Left lung (tissue), 10 donors: ENCODE results near the gene TPST2. TPM values are rescaled to one million over a fixed set of nuclear protein-coding genes. Genes with fewer than 3 reads are reported as not detected.

Source experiments
- ATAC-seq: fragments of 200-7000 bp; cut with Tn5 transposase; one replicate; pipeline ENCODE4 v1.9.1; 2020; ENCODE audit warnings: moderate library complexity
- DNase-seq, 4 donors: peaks; one replicate each; pipeline ENCODE4 v3.0.0-alpha.2; 2013 to 2020
- H3K27ac ChIP-seq, 2 donors: fragments of 200-600 bp; sonication (generic) in 1 of 2; one replicate each; pipeline versions ENCODE4 v1.5.0 to v1.8.0; 2020 to 2021
- H3K27me3 ChIP-seq, 2 donors: fragments of 200-600 bp; sonication (generic) in 1 of 2; one replicate each; pipeline versions ENCODE4 v1.5.0 to v1.8.0; 2020 to 2021
- H3K36me3 ChIP-seq, 2 donors: fragments of 200-600 bp; sonication (generic) in 1 of 2; one replicate each; pipeline versions ENCODE4 v1.5.0 to v1.8.0; 2020 to 2021
- H3K4me1 ChIP-seq, 2 donors: fragments of 200-600 bp; one replicate each; pipeline ENCODE4 v1.8.0; 2021
- H3K4me3 ChIP-seq, 2 donors: fragments of 200-600 bp; sonication (generic) in 1 of 2; one replicate each; pipeline versions ENCODE4 v1.5.0 to v1.8.0; 2020 to 2021; ENCODE audit warnings: mild to moderate bottlenecking in 1 of 2
- H3K9me3 ChIP-seq, 2 donors: fragments of 200-600 bp; sonication (generic) in 1 of 2; one replicate each; pipeline versions ENCODE4 v1.5.0 to v1.8.0; 2020 to 2021
- intact Hi-C, 2 donors: fragments of 100-400 bp; cut with DNase I; formaldehyde crosslinking; loops; one replicate each; pipeline versions ENCODE4 v1.11.2 to v1.14.2; 2022
- polyA plus RNA-seq, 6 donors: library from polyadenylated mRNA; unstranded; fragments of 120-200 nt; gene quantifications; one replicate each; pipeline ENCODE4 v1.2.1, GENCODE V29; 2013; ENCODE audit not compliant: insufficient read length in 6 of 6
- total RNA-seq, 2 donors: library from RNA; stranded (reverse); fragmentation: NEBNext Ultra II Directional; extraction: Animal tissue kit (Norgen Biotek cat#: 25700); gene quantifications; one replicate each; pipeline ENCODE4 v1.2.1, GENCODE V29; 2021
- TF ChIP-seq, protein P1 (sequence below), 2 donors: fragments of 200-600 bp; sonication (generic) in 1 of 2; IDR thresholded peaks; one replicate each; pipeline versions ENCODE4 v1.5.0 to v1.8.0; 2021; ENCODE audit warnings: antibody characterized with exemption in 2 of 2
- donor health status: DM: no; HTN: yes; CAD: no.
- donor health status: DM: no; HTN: no; CAD: no.

The TPST2 gene
- total and polyA plus RNA-seq, 8 donors: 23.3 to 69.0 (median 29.0) TPM

DNA sequence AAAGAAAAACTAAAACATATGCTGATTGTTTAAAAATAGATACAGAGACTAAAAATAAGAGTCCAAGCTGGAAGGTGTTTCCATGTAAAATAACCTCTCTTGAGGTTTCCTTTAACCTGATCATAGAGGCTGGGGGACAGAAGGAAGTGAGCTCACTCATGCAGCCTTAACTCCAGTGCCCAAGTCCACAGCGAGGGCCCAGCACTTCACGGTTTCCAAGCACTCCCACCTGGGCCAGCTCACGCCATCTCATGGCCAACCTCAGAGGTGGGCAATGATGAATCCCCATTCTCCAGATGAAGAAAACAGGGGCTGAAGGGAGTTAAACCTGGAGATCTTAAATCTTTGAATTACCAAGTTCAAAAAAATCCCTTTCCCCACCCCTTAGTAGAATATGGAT is 62.8 kb downstream of the TPST2 start:
- Histone ChIP-seq H3K4me1 (peaks cover 3 to 23% of the 10 kb centered on the region in 2 donors), H3K27me3 (no peaks in the 10 kb centered on the region), H3K27ac (no peak overlapping the region), H3K4me3 (no peak overlapping the region), H3K36me3 (peaks cover 0 to 87% of the 10 kb centered on the region in 2 donors), H3K9me3 (no peaks in the 10 kb centered on the region)
- ATAC-seq: no peak
- TF ChIP-seq, protein P1, sequence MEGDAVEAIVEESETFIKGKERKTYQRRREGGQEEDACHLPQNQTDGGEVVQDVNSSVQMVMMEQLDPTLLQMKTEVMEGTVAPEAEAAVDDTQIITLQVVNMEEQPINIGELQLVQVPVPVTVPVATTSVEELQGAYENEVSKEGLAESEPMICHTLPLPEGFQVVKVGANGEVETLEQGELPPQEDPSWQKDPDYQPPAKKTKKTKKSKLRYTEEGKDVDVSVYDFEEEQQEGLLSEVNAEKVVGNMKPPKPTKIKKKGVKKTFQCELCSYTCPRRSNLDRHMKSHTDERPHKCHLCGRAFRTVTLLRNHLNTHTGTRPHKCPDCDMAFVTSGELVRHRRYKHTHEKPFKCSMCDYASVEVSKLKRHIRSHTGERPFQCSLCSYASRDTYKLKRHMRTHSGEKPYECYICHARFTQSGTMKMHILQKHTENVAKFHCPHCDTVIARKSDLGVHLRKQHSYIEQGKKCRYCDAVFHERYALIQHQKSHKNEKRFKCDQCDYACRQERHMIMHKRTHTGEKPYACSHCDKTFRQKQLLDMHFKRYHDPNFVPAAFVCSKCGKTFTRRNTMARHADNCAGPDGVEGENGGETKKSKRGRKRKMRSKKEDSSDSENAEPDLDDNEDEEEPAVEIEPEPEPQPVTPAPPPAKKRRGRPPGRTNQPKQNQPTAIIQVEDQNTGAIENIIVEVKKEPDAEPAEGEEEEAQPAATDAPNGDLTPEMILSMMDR (IDR thresholded peaks at IDR 0.05): no peak
- intact Hi-C loops: no loop called here
- DNase-seq: no peak

DNA sequence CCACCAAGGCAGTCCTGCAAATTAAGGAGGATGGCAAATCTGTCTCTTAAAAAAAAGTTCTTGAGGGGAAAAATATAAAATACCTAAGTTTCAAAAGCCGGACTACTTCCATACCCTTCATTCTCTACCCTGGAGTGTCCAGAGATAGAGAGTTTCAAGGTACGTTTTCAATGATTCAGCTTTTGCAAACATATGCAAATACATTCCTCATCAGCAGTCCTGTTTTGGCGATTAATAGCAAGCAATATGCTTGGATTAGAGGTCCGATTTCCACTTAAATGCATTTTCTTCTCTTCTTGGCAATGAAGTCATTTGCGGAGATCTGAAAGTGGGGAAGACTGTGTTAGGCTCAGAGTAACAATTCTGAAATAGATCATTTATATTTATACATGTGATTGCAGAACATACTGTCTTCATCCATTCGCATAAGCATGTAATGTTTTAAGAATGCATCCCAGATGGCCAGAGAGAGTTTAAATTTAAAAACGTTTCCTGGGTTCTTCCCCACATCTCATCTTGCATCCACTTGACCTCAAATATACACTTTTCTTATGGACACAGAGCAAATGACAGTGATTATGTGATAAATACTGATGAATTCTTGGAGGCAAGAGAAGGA is 63.9 kb downstream of the TPST2 start:
- no peak overlapping the region for H3K4me3 ChIP-seq
- H3K4me1 ChIP-seq: peaks cover 3 to 21% of the 10 kb centered on the region in 2 donors
- intact Hi-C loops: no loop called here
- no peaks in the 10 kb centered on the region for H3K27me3 ChIP-seq
- ATAC-seq (no peak), DNase-seq (no peak)
- no peaks in the 10 kb centered on the region for H3K9me3 ChIP-seq
- TF ChIP-seq, protein P1 (IDR thresholded peaks at IDR 0.05): no peak
- peaks cover 0 to 76% of the 10 kb centered on the region in 2 donors for H3K36me3 ChIP-seq
- no peak overlapping the region for H3K27ac ChIP-seq

DNA sequence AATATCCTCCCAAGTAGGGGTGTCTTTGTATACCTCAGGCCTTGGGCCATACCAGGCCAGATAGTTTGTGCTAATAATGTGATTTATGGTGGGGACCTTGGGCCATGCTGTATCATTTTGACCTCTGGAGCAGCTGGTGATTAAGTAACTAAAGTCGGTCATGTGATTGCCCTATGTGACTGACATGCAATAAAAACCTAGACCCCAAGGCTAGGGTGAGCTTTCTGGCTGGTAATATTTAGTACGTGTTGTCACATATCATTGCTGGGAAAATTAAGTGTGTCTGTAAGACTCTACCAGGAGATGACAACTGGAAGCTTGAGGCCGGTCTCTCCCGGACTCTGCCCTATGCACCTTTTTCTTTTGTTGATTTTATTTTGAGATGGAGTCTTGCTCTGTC is 65.1 kb downstream of the TPST2 start:
- no peak overlapping the region for H3K27ac ChIP-seq
- no peaks in the 10 kb centered on the region for H3K27me3 ChIP-seq
- no peaks in the 10 kb centered on the region for H3K9me3 ChIP-seq
- ATAC-seq (no peak), DNase-seq (no peak)
- H3K36me3 ChIP-seq: peaks cover 0 to 65% of the 10 kb centered on the region in 2 donors
- H3K4me3 ChIP-seq: no peak overlapping the region
- intact Hi-C loops: no loop called here
- TF ChIP-seq, protein P1 (IDR thresholded peaks at IDR 0.05): no peak
- peaks cover 3 to 14% of the 10 kb centered on the region in 2 donors for H3K4me1 ChIP-seq

DNA sequence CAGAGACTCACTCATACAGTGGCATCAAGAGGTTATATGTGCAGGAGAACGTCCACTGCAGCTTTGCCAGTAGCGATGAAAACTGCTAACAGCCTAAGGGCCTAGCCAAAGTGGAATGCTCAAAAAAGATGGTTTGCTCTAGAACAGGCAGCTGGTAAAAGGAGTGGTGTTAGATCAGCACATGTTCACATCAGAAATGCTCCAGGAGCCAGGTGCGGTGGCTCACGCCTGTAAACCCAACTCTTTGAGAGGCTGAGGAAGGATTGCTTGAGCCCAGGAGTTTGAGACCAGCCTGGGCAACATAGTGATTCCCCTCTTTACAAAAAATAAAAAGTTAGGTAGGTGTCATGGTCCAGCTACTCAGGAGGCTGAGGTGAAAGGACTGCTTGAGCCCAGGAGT is 67.3 kb downstream of the TPST2 start:
- Histone ChIP-seq H3K9me3 (no peaks in the 10 kb centered on the region), H3K27ac (no peak overlapping the region), H3K4me3 (no peak overlapping the region), H3K4me1 (no peaks in the 10 kb centered on the region), H3K36me3 (peaks cover 0 to 48% of the 10 kb centered on the region in 2 donors), H3K27me3 (no peaks in the 10 kb centered on the region)
- intact Hi-C loops: no loop called here
- no peak for DNase-seq
- TF ChIP-seq, protein P1 (IDR thresholded peaks at IDR 0.05): no peak
- no peak for ATAC-seq

DNA sequence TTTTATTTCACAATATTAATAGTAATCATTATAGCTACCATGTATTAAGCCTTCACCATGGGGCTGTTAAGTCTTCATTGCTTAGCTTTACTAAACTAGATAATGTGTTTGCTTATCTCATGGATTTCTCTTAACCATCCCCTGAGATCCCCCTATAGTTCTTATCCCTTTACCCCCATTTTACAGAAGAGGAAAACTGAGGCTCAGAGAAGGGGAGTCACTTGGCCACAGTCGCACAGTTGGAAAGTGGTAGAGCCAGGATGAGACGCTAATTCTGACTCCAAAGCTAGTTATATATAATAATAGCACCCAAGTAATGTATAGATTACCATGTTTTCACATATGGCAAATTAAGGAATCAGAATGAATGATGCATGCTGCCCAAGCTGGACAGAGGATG is 67.9 kb downstream of the TPST2 start:
- ATAC-seq (no peak), DNase-seq (no peak)
- H3K4me3 ChIP-seq: no peak overlapping the region
- no peaks in the 10 kb centered on the region for H3K4me1 ChIP-seq
- peaks cover 0 to 42% of the 10 kb centered on the region in 2 donors for H3K36me3 ChIP-seq
- TF ChIP-seq, protein P1 (IDR thresholded peaks at IDR 0.05): no peak
- H3K9me3 ChIP-seq: no peaks in the 10 kb centered on the region
- H3K27me3 ChIP-seq: no peaks in the 10 kb centered on the region
- intact Hi-C loops: no loop called here
- no peak overlapping the region for H3K27ac ChIP-seq
